Raji (cell line): Measurements from ENCODE around the gene TUBA4B.

ENCODE experiments used
- POLR2A ChIP-seq: IDR thresholded peaks from 2 replicates; pipeline ENCODE4 v1.6.1; 2011; ENCODE audit warnings: low read depth, low read length, control low read depth; ENCODE audit not compliant: insufficient read depth

Gene TUBA4B

DNA sequence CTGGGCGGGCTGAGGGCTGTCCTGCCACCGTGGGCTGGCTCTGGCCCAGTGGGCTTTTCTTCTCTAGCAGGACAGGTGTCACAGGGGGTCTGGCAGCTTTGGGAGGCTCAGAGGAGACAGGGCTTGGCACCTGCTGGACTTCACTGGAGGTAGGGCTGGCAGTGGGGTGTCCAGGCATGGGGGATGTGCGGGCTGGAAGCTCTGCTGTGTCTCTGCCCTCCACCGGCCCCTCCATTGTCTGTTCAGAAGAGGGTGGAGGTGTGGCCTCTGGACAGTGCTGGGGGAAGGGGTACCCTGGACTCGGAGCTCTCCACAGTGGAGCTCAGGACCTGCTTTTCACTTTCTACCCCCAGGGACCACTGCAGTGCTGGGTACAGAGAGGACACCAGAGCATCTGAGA is 47.0 kb downstream of the TUBA4B start:
- no peak for TF ChIP-seq POLR2A

DNA sequence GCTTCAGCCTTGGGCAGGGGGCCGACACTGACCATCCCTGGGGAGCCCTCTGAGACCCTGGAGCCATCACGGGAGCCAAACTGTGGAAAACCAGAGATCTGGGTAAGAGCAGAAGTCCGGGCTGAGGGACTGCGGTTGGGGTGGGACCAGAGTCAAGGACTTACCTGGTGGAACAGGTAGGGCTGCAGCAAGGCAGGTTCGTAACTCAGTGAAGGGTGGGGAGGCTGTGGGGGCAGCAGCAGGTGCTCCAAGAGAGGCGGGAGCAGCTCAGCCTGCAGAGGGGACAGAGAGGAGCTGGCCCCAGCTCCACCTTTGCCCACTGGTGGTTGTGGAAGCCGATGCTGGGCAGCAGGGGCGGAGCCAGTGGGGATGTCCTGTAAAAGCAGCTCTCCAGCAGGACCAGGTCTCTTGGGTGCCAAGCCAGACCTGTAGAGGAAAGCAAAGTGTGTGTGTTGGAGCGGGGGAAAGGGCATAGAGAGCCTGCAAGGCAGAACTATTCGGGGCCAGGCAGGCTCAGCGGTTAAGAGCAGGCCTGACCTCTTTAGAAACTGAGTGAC is 49.4 kb downstream of the TUBA4B start:
- TF ChIP-seq POLR2A: no peak

GRCh38 chr2:219304223-219304622 is 51.2 kb downstream of the TUBA4B start:
- no peak for TF ChIP-seq POLR2A

DNA sequence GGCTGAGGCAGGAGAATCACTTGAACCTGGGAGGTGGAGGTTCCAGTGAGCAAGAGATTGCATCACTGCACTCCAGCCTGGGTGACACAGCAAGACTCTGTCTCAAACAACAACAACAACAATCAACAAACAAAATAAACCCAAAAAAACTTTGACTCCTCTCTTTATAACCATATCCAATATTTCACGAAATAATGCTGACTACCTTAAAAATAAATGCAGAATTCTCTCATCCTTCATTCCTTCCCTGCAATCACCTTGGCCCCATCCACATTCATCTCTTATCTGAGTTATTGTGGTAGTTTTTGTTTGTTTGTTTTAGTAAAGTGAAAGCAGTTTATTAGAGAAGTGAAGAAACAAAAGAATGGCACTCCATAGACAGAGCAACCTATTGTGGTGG is 53.0 kb downstream of the TUBA4B start:
- no peak for TF ChIP-seq POLR2A

DNA sequence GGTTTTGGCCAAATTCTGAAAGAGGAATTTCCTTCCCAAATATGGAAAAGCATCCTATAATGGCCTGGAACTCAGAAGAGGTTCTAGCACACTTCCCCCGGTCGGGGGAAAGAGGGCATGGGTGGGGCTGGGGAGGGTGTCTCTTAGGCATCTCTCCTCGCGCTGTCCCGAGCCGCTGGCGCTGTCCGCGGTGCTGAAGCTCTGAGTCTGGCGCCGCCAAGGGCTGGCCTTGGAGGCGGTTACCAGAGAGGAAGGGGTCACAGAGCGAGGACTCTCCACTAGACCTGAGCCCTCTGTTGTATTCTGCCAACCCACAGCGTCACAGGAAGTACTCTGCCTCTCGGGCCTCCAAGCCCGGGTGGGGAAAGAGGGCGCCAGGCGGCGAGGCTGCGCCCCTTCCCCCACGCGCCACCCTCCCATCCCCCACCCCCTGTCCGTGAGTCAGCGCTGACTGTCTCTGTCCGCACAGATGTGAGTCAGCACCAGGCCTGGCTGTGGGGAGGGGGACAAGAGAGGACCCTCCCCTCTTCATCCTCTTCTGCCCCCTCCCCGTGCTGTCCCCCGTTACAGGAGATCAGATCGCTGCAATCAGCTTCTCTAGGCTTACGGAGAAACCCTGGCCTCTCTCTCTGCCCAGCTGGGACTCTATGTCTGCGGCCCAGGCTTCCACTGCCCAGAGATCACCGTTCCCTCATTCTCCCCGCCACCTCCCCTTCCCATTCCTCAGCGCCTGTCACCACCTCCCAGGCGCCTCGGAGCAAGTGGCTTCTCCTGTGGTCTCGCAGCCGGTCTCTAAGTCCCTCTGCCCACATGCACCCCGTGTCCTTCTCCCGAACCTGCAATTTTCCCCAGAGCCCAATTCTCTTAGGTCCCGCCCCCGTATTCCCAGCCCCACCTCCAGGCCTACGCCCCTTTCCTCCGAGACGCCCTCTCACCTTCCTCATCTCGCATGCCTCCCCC is 55.4 kb downstream of the TUBA4B start:
- TF ChIP-seq POLR2A: no peak

DNA sequence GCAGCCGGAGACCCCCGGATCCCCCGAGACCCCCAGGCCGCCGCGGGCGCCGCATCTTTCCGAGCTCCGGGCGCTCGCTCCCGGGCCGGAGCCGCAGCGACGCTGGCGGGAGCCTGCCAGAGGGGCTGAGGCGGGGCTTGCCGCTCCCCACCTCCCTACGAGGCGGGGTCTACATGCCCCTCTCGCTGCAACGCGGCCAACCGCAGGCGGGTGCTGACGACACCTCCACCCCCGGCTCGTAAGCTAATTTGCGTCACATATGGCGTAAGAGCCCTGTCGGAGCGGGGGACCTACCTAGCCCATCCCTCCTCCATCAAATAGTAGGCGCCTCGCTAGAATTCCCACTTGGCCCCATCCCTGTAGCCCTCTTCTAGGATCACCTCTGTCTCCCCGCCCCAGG is 56.2 kb downstream of the TUBA4B start, which contains the start of gene PTPRN:
TSS of gene PTPRN (minus strand) at position 124 of the 400 bp plus-strand sequence. CDS start at position 55, 69 bp downstream.
- TF ChIP-seq POLR2A: no peak

DNA sequence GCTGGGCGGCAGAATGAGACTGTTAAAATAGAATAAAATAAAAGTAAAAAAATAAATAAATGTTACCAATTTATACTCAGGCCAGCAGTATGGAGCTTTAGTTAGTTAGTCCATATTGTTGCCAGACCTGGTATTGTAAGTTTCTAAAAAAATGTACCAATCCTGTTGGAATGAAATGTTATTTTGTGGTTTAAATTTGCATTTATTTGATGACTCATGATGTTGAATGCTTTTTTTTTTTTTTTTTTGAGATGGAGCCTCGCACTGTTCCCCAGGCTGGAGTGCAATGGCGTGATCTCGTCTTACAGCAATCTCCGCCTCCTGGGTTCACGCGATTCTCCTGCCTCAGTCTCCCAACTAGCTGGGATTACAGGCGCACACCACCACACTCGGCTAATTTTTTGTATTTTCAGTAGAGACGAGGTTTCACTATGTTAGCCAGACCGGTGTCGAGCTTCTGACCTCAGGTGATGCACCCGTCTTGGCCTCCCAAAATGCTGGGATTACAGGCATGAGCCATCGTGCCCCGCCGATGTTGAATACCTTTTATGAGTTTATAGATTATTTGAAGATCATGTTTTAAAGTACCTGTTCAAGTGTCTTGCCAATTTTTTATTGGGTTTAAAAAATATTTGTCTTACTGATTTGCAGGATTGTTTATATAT is 61.9 kb downstream of the TUBA4B start:
- no peak for TF ChIP-seq POLR2A
